Esophagus muscularis mucosa (tissue), 4 donors: ENCODE data around the gene UBE2R2. TPM values are rescaled to one million over a fixed set of nuclear protein-coding genes. Genes with fewer than 3 reads are reported as not detected.
"Not testable (repeated sequence)": the region's sequence is repeated elsewhere in the genome, so short reads cannot be mapped to it uniquely, and the experiment has no call there.

Source experiments
- DNase-seq: peaks from one replicate; pipeline ENCODE4 v3.0.0-alpha.2; 2017; ENCODE audit errors: extremely low spot score
- H3K27ac ChIP-seq, 4 donors: fragments of 200-600 bp; sonication (generic); replicated peaks in 1 of 4; 1 replicate in 3 of 4; 2 replicates in 1 of 4; pipeline ENCODE4 v1.5.1; 2016 to 2019; ENCODE audit warnings: mild to moderate bottlenecking in 1 of 4
- H3K27me3 ChIP-seq, 4 donors: fragments of 200-600 bp; sonication (generic); one replicate each; pipeline versions ENCODE4 v1.5.1 to v1.6.0; 2016 to 2019
- H3K36me3 ChIP-seq, 4 donors: fragments of 200-600 bp; sonication (generic); one replicate each; pipeline ENCODE4 v1.5.1; 2016 to 2019
- H3K4me1 ChIP-seq, 4 donors: fragments of 200-600 bp; sonication (generic); one replicate each; pipeline ENCODE4 v1.5.1; 2016 to 2019
- H3K4me3 ChIP-seq, 4 donors: fragments of 200-600 bp; sonication (generic); 1 replicate in 2 of 4; 2 replicates in 2 of 4; pipeline ENCODE4 v1.5.1; 2016 to 2019; ENCODE audit warnings: mild to moderate bottlenecking in 4 of 4, moderate library complexity in 1 of 4
- H3K9me3 ChIP-seq, 4 donors: fragments of 200-600 bp; sonication (generic); 1 replicate in 3 of 4; 2 replicates in 1 of 4; pipeline ENCODE4 v1.5.1; 2016 to 2019
- CTCF ChIP-seq, 3 experiments: fragments of 200-600 bp in 2 of 3; fragments of 450-650 bp in 1 of 3; sonication (generic) in 2 of 3; IDR thresholded peaks; one replicate each; pipeline ENCODE4 v1.5.1; 2017 to 2019; ENCODE audit warnings: antibody characterized with exemption in 3 of 3, mild to moderate bottlenecking in 2 of 3, moderate library complexity in 1 of 3
- EP300 ChIP-seq: sonication (generic); formaldehyde crosslinking; IDR thresholded peaks from one replicate; pipeline ENCODE4 v1.6.1; 2017; ENCODE audit warnings: antibody characterized with exemption
- POLR2A ChIP-seq: fragments of 450-650 bp; IDR thresholded peaks from one replicate; pipeline ENCODE4 v1.6.1; 2017; ENCODE audit warnings: antibody characterized with exemption, moderate library complexity, mild to moderate bottlenecking, low read depth
- POLR2AphosphoS5 ChIP-seq, 2 donors: sonication (generic); formaldehyde crosslinking; IDR thresholded peaks; one replicate each; pipeline ENCODE4 v1.6.1; 2017; ENCODE audit warnings: antibody characterized with exemption in 2 of 2
- WGBS: methylation state at CpG from one replicate; pipeline ENCODE4 v1.1.5; 2018; 5-methylcytosine and 5-hydroxymethylcytosine counted together
- intact Hi-C: fragments of 100-400 bp; cut with DNase I; formaldehyde crosslinking; loops from one replicate; pipeline ENCODE4 v1.15.1; 2023
- total RNA-seq, 4 donors: library from RNA; depleted of rRNA; stranded (reverse); fragments of >200 nt; gene quantifications; one replicate each; pipeline versions ENCODE4 v1.1.0 to v1.2.1, GENCODE V29; 2016

The UBE2R2 gene
- total RNA-seq, 4 donors from 2014 or later: 27.8 to 45.1 (median 34.4) TPM

- intact Hi-C loops: no loop called here
- DNase-seq: no peak
- H3K4me3 ChIP-seq: no peak overlapping the region
- no peaks in the 10 kb centered on the region for H3K36me3 ChIP-seq
- no peaks in the 10 kb centered on the region for H3K9me3 ChIP-seq
- 91% methylated on average over 5 of the region's 5 CpGs for WGBS
- H3K4me1 ChIP-seq: peaks cover 0 to 7% (median 3%) of the 10 kb centered on the region in 4 donors
- TF ChIP-seq POLR2A (no peak), EP300 (no peak), CTCF (IDR thresholded peaks at IDR 0.05) (no peak), POLR2AphosphoS5 (IDR thresholded peaks at IDR 0.05) (no peak)
- H3K27ac ChIP-seq: no peak overlapping the region
- H3K27me3 ChIP-seq: no peaks in the 10 kb centered on the region
Observed at GRCh38 chr9:33785914-33786313, 31.0 kb upstream of the UBE2R2 start.

- DNase-seq: no peak
- Histone ChIP-seq H3K36me3 (no peaks in the 10 kb centered on the region), H3K27me3 (no peaks in the 10 kb centered on the region), H3K4me1 (peaks cover 0 to 7% (median 3%) of the 10 kb centered on the region in 4 donors), H3K27ac (no peak overlapping the region), H3K4me3 (no peak overlapping the region), H3K9me3 (no peaks in the 10 kb centered on the region)
- TF ChIP-seq POLR2AphosphoS5 (IDR thresholded peaks at IDR 0.05) (no peak), CTCF (IDR thresholded peaks at IDR 0.05) (no peak), POLR2A (no peak), EP300 (no peak)
- WGBS: 100% methylated on average over 2 of the region's 2 CpGs
- intact Hi-C loops: no loop called here
Observed at GRCh38 chr9:33786681-33787080, 30.3 kb upstream of the UBE2R2 start.

- Histone ChIP-seq H3K27ac (no peak overlapping the region), H3K4me3 (no peak overlapping the region), H3K36me3 (no peaks in the 10 kb centered on the region), H3K9me3 (no peaks in the 10 kb centered on the region), H3K27me3 (no peaks in the 10 kb centered on the region), H3K4me1 (peaks cover 0 to 7% (median 3%) of the 10 kb centered on the region in 4 donors)
- DNase-seq: no peak
- 60% methylated on average over 1 of the region's 1 CpG for WGBS
- no peak for TF ChIP-seq POLR2A
- TF ChIP-seq CTCF (IDR thresholded peaks at IDR 0.05): no peak
- intact Hi-C loops: no loop called here
Observed at GRCh38 chr9:33787839-33788238, 29.1 kb upstream of the UBE2R2 start.

- 95% methylated on average over 2 of the region's 2 CpGs for WGBS
- H3K27ac ChIP-seq, H3K36me3 ChIP-seq, H3K27me3 ChIP-seq, H3K4me1 ChIP-seq, intact Hi-C loops, H3K4me3 ChIP-seq, H3K9me3 ChIP-seq, DNase-seq: not testable (repeated sequence)
Observed at GRCh38 chr9:33789429-33789828, 27.5 kb upstream of the UBE2R2 start.

DNA sequence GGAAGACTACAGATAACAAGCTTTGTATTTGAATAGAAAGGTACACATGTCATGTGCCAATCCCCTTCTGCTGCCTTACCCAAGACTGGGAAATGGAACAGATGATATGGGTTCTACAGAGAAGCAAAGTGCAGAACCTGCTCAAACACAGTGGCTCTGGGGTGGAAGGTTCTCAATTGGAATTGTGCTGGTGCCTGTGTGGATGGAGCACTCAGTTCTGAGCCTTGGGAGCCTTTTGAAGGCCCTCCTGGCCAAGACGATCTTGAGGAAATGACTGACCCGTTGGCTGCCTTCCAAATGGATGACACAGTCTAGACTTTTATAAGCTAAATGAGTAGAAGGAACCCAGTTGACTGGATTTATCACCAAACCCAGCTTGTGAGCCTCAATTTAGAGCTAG lies 25.8 kb upstream of the UBE2R2 start:
- Histone ChIP-seq H3K36me3 (no peaks in the 10 kb centered on the region), H3K27ac (no peak overlapping the region), H3K27me3 (peaks cover 0 to 11% (median 0%) of the 10 kb centered on the region in 4 donors), H3K4me3 (no peak overlapping the region), H3K4me1 (peaks cover 0 to 7% (median 3%) of the 10 kb centered on the region in 4 donors), H3K9me3 (no peaks in the 10 kb centered on the region)
- 28% methylated on average over 2 of the region's 2 CpGs for WGBS
- no peak for DNase-seq
- TF ChIP-seq POLR2AphosphoS5 (IDR thresholded peaks at IDR 0.05) (no peak), CTCF (IDR thresholded peaks at IDR 0.05) (no peak), POLR2A (no peak), EP300 (no peak)
- intact Hi-C loops: no loop called here

GRCh38 chr9:33793496-33793895 lies 23.5 kb upstream of the UBE2R2 start:
- intact Hi-C loops, H3K4me1 ChIP-seq, H3K9me3 ChIP-seq, H3K36me3 ChIP-seq, H3K4me3 ChIP-seq, H3K27ac ChIP-seq, DNase-seq: not testable (repeated sequence)
- WGBS: 88% methylated on average over 1 of the region's 1 CpG
- peaks cover 0 to 32% (median 0%) of the 10 kb centered on the region in 4 donors for H3K27me3 ChIP-seq
